Activated T-helper 17 cell treated with anti-CD3 and anti-CD28 coated beads, Interleukin-2, amount 50 U/mL, for 72 hours (primary cell): ENCODE results near the gene ITPR2. TPM values are rescaled to one million over a fixed set of nuclear protein-coding genes. Genes with fewer than 3 reads are reported as not detected.
A peak's percentile ranks its signal among the peaks of the same experiment; 100 is the strongest.

ENCODE experiments used
- ATAC-seq: fragments of 150-1000 bp; cut with Tn5 transposase; replicated peaks from 2 replicates; pipeline ENCODE4 v1.10.0; 2021; ENCODE audit warnings: mild to moderate bottlenecking, moderate library complexity
- H3K27ac Mint-ChIP-seq: one replicate; pipeline ENCODE4 v1.8.0; 2022; ENCODE audit warnings: mixed read lengths
- H3K27me3 Mint-ChIP-seq: one replicate; pipeline ENCODE4 v1.8.0; 2022; ENCODE audit warnings: mixed read lengths
- H3K36me3 Mint-ChIP-seq: one replicate; pipeline ENCODE4 v1.8.0; 2022; ENCODE audit warnings: low read depth, mild to moderate bottlenecking, mixed read lengths
- H3K4me1 Mint-ChIP-seq: one replicate; pipeline ENCODE4 v1.8.0; 2022; ENCODE audit warnings: mixed read lengths
- H3K4me3 Mint-ChIP-seq: one replicate; pipeline ENCODE4 v1.8.0; 2022; ENCODE audit warnings: mild to moderate bottlenecking, mixed read lengths
- H3K9me3 Mint-ChIP-seq: one replicate; pipeline ENCODE4 v1.8.0; 2022; ENCODE audit warnings: mixed read lengths
- total RNA-seq, 2 donors: library from RNA; stranded (reverse); gene quantifications; one replicate each; pipeline ENCODE4 v1.2.3, GENCODE V29; 2022

The ITPR2 gene
- total RNA-seq, 2 donors from 2014 or later: 37.1 to 48.2 TPM

GRCh38 chr12:26347300-26347699 lies 485.7 kb downstream of the ITPR2 start:
- ATAC-seq: no peak
- Mint-ChIP-seq H3K4me1 (no peaks in the 10 kb centered on the region), H3K36me3 (no peaks in the 10 kb centered on the region), H3K27me3 (no peaks in the 10 kb centered on the region), H3K4me3 (no peak overlapping the region), H3K9me3 (no peaks in the 10 kb centered on the region), H3K27ac (no peak overlapping the region)

- Mint-ChIP-seq H3K4me3 (no peak overlapping the region), H3K27me3 (no peaks in the 10 kb centered on the region), H3K36me3 (peaks cover 4% of the 10 kb centered on the region), H3K27ac (no peak overlapping the region), H3K9me3 (no peaks in the 10 kb centered on the region), H3K4me1 (peaks cover 3% of the 10 kb centered on the region)
- no peak for ATAC-seq
Observed at GRCh38 chr12:26346736-26347135, 486.3 kb downstream of the ITPR2 start.

- no peak for ATAC-seq
- Mint-ChIP-seq H3K4me1 (peaks cover 3% of the 10 kb centered on the region), H3K9me3 (no peaks in the 10 kb centered on the region), H3K4me3 (no peak overlapping the region), H3K36me3 (peaks cover 11% of the 10 kb centered on the region), H3K27me3 (no peaks in the 10 kb centered on the region), H3K27ac (no peak overlapping the region)
Observed at GRCh38 chr12:26345471-26346003, 487.5 kb downstream of the ITPR2 start.

GRCh38 chr12:26341491-26341890 lies 491.5 kb downstream of the ITPR2 start:
- ATAC-seq: no peak
- Mint-ChIP-seq H3K27me3 (no peaks in the 10 kb centered on the region), H3K4me1 (peaks cover 3% of the 10 kb centered on the region), H3K27ac (peak overlapping the region; percentile 6), H3K36me3 (peaks cover 51% of the 10 kb centered on the region), H3K4me3 (no peak overlapping the region), H3K9me3 (no peaks in the 10 kb centered on the region)

GRCh38 chr12:26340649-26341048 lies 492.3 kb downstream of the ITPR2 start:
- Mint-ChIP-seq H3K36me3 (peaks cover 51% of the 10 kb centered on the region), H3K27me3 (no peaks in the 10 kb centered on the region), H3K27ac (peak overlapping the region; percentile 6), H3K4me1 (peaks cover 3% of the 10 kb centered on the region), H3K9me3 (no peaks in the 10 kb centered on the region), H3K4me3 (no peak overlapping the region)
- no peak for ATAC-seq

- no peak overlapping the region for H3K4me3 Mint-ChIP-seq
- H3K27ac Mint-ChIP-seq: peak overlapping the region; percentile 28
- ATAC-seq: no peak
- peaks cover 51% of the 10 kb centered on the region for H3K36me3 Mint-ChIP-seq
- peaks cover 3% of the 10 kb centered on the region for H3K4me1 Mint-ChIP-seq
- H3K27me3 Mint-ChIP-seq: no peaks in the 10 kb centered on the region
- no peaks in the 10 kb centered on the region for H3K9me3 Mint-ChIP-seq
Observed at GRCh38 chr12:26339976-26340375, 493.0 kb downstream of the ITPR2 start.

- Mint-ChIP-seq H3K27me3 (no peaks in the 10 kb centered on the region), H3K27ac (no peak overlapping the region), H3K4me1 (peaks cover 3% of the 10 kb centered on the region), H3K36me3 (peaks cover 51% of the 10 kb centered on the region), H3K9me3 (peaks cover 7% of the 10 kb centered on the region), H3K4me3 (no peak overlapping the region)
- ATAC-seq: no peak
Observed at GRCh38 chr12:26338586-26339572, 494.1 kb downstream of the ITPR2 start.

- Mint-ChIP-seq H3K27ac (no peak overlapping the region), H3K36me3 (peaks cover 42% of the 10 kb centered on the region), H3K4me3 (no peak overlapping the region), H3K9me3 (peaks cover 19% of the 10 kb centered on the region), H3K4me1 (no peaks in the 10 kb centered on the region), H3K27me3 (no peaks in the 10 kb centered on the region)
- no peak for ATAC-seq
Observed at GRCh38 chr12:26335651-26336050, 497.3 kb downstream of the ITPR2 start.

GRCh38 chr12:26334621-26335124 lies 498.3 kb downstream of the ITPR2 start:
- Mint-ChIP-seq H3K9me3 (peaks cover 19% of the 10 kb centered on the region), H3K4me1 (no peaks in the 10 kb centered on the region), H3K36me3 (peaks cover 32% of the 10 kb centered on the region), H3K27me3 (no peaks in the 10 kb centered on the region), H3K4me3 (no peak overlapping the region), H3K27ac (no peak overlapping the region)
- ATAC-seq: no peak

- Mint-ChIP-seq H3K9me3 (peaks cover 24% of the 10 kb centered on the region), H3K4me1 (no peaks in the 10 kb centered on the region), H3K27me3 (no peaks in the 10 kb centered on the region), H3K36me3 (peaks cover 5% of the 10 kb centered on the region), H3K27ac (no peak overlapping the region), H3K4me3 (no peak overlapping the region)
- ATAC-seq: peak; percentile 23
Observed at GRCh38 chr12:26331960-26332359, 501.0 kb downstream of the ITPR2 start.

- H3K36me3 Mint-ChIP-seq: no peaks in the 10 kb centered on the region
- H3K4me1 Mint-ChIP-seq: no peaks in the 10 kb centered on the region
- H3K27me3 Mint-ChIP-seq: no peaks in the 10 kb centered on the region
- no peak overlapping the region for H3K4me3 Mint-ChIP-seq
- no peak overlapping the region for H3K27ac Mint-ChIP-seq
- peaks cover 24% of the 10 kb centered on the region for H3K9me3 Mint-ChIP-seq
- ATAC-seq: no peak
Observed at GRCh38 chr12:26331136-26331535, 501.9 kb downstream of the ITPR2 start.

GRCh38 chr12:26327975-26328644 lies 504.9 kb downstream of the ITPR2 start:
- Mint-ChIP-seq H3K4me3 (no peak overlapping the region), H3K36me3 (no peaks in the 10 kb centered on the region), H3K27me3 (no peaks in the 10 kb centered on the region), H3K4me1 (no peaks in the 10 kb centered on the region), H3K27ac (no peak overlapping the region), H3K9me3 (peaks cover 15% of the 10 kb centered on the region)
- ATAC-seq: no peak

- Mint-ChIP-seq H3K9me3 (peaks cover 12% of the 10 kb centered on the region), H3K27me3 (peaks cover 6% of the 10 kb centered on the region), H3K4me1 (no peaks in the 10 kb centered on the region), H3K27ac (no peak overlapping the region), H3K36me3 (no peaks in the 10 kb centered on the region), H3K4me3 (no peak overlapping the region)
- ATAC-seq: no peak
Observed at GRCh38 chr12:26323673-26324072, 509.3 kb downstream of the ITPR2 start.

- no peaks in the 10 kb centered on the region for H3K36me3 Mint-ChIP-seq
- no peak overlapping the region for H3K27ac Mint-ChIP-seq
- H3K9me3 Mint-ChIP-seq: peaks cover 18% of the 10 kb centered on the region
- no peak overlapping the region for H3K4me3 Mint-ChIP-seq
- peaks cover 5% of the 10 kb centered on the region for H3K4me1 Mint-ChIP-seq
- H3K27me3 Mint-ChIP-seq: peaks cover 18% of the 10 kb centered on the region
- ATAC-seq: no peak
Observed at GRCh38 chr12:26319511-26319910, 513.5 kb downstream of the ITPR2 start.
